GM12874 (cell line): ENCODE data around the gene FAM20A.

Source experiments
- CTCF ChIP-seq: IDR thresholded peaks from 2 replicates; pipeline ENCODE4 v1.5.1; 2011; ENCODE audit warnings: low read depth, mild to moderate bottlenecking, control low read depth, low read length, moderate library complexity; ENCODE audit not compliant: insufficient read depth

The FAM20A gene

GRCh38 chr17:68568581-68568980 lies 32.6 kb downstream of the FAM20A start:
- no peak for TF ChIP-seq CTCF

GRCh38 chr17:68567581-68567980 lies 33.6 kb downstream of the FAM20A start:
- no peak for TF ChIP-seq CTCF

- no peak for TF ChIP-seq CTCF
Observed at GRCh38 chr17:68567035-68567434, 34.1 kb downstream of the FAM20A start.

GRCh38 chr17:68566442-68566738 lies 34.8 kb downstream of the FAM20A start:
- no peak for TF ChIP-seq CTCF

- TF ChIP-seq CTCF, result no peak
Observed at GRCh38 chr17:68565661-68566441, 35.3 kb downstream of the FAM20A start.

GRCh38 chr17:68564415-68565111 lies 36.6 kb downstream of the FAM20A start:
- no peak for TF ChIP-seq CTCF

GRCh38 chr17:68562736-68563135 lies 38.4 kb downstream of the FAM20A start:
- TF ChIP-seq CTCF, result no peak
